Fibroblast of skin of scalp (primary cell): ENCODE results near the gene ARHGEF11.

Experiments used
- DNase-seq: peaks from one replicate; pipeline ENCODE4 v3.0.0-alpha.2; 2013

ARHGEF11 gene

GRCh38 chr1:157044326-157044725 lies 1.2 kb downstream of the ARHGEF11 start:
- DNase-seq, result no peak

- no peak for DNase-seq
These were observed 1.9 kb downstream of the ARHGEF11 start for GRCh38 chr1:157043685-157044084.

- no peak for DNase-seq
These were observed 2.7 kb downstream of the ARHGEF11 start for GRCh38 chr1:157042846-157043245.

GRCh38 chr1:157040802-157041201 lies 4.7 kb downstream of the ARHGEF11 start:
- DNase-seq, result peak; percentile 39

- DNase-seq, result no peak
These were observed 10.4 kb downstream of the ARHGEF11 start for GRCh38 chr1:157035121-157035520.

- DNase-seq, result no peak
These were observed 11.3 kb downstream of the ARHGEF11 start for GRCh38 chr1:157034137-157034800.

- no peak for DNase-seq
These were observed 12.1 kb downstream of the ARHGEF11 start for GRCh38 chr1:157033357-157033876.

GRCh38 chr1:157032303-157032702 lies 13.2 kb downstream of the ARHGEF11 start:
- DNase-seq, result no peak

- no peak for DNase-seq
These were observed 14.8 kb downstream of the ARHGEF11 start for GRCh38 chr1:157030728-157031127.

GRCh38 chr1:157028674-157029073 lies 16.9 kb downstream of the ARHGEF11 start:
- no peak for DNase-seq

- no peak for DNase-seq
These were observed 19.7 kb downstream of the ARHGEF11 start for GRCh38 chr1:157025856-157026255.

GRCh38 chr1:157025385-157025784 lies 20.2 kb downstream of the ARHGEF11 start:
- DNase-seq, result no peak

GRCh38 chr1:157021688-157022087 lies 23.9 kb downstream of the ARHGEF11 start:
- no peak for DNase-seq

- no peak for DNase-seq
These were observed 26.1 kb downstream of the ARHGEF11 start for GRCh38 chr1:157019457-157019856.

GRCh38 chr1:157011845-157012244 lies 33.7 kb downstream of the ARHGEF11 start:
- no peak for DNase-seq

GRCh38 chr1:157008502-157008901 lies 37.0 kb downstream of the ARHGEF11 start:
- no peak for DNase-seq

- no peak for DNase-seq
These were observed 38.2 kb downstream of the ARHGEF11 start for GRCh38 chr1:157007306-157007705.

- no peak for DNase-seq
These were observed 38.9 kb downstream of the ARHGEF11 start for GRCh38 chr1:157006676-157007075.

GRCh38 chr1:157005965-157006364 lies 39.6 kb downstream of the ARHGEF11 start:
- DNase-seq, result no peak

- peak; percentile 46 for DNase-seq
These were observed 40.7 kb downstream of the ARHGEF11 start for GRCh38 chr1:157004806-157005205.

GRCh38 chr1:157004327-157004726 lies 41.2 kb downstream of the ARHGEF11 start:
- DNase-seq, result peak; percentile 67

- DNase-seq, result no peak
These were observed 44.2 kb downstream of the ARHGEF11 start for GRCh38 chr1:157001304-157001703.

- DNase-seq, result no peak
These were observed 44.9 kb downstream of the ARHGEF11 start for GRCh38 chr1:157000686-157001085.

- DNase-seq, result no peak
These were observed 45.8 kb downstream of the ARHGEF11 start for GRCh38 chr1:156999596-157000320.
